Lower leg skin (tissue), 4 donors: ENCODE data around the gene RASSF3. TPM values are rescaled to one million over a fixed set of nuclear protein-coding genes. Genes with fewer than 3 reads are reported as not detected.
A peak's percentile ranks its signal among the peaks of the same experiment; 100 is the strongest.
"Not testable (repeated sequence)": the region's sequence is repeated elsewhere in the genome, so short reads cannot be mapped to it uniquely, and the experiment has no call there.

Experiments used
- DNase-seq, 2 donors: peaks; one replicate each; pipeline ENCODE4 v3.0.0-alpha.2; 2019; ENCODE audit warnings: low spot score in 2 of 2
- H3K4me3 ChIP-seq: fragments of 200-600 bp; sonication (generic); 2 replicates; pipeline ENCODE4 v1.5.1; 2017; ENCODE audit warnings: mild to moderate bottlenecking, low read depth; ENCODE audit not compliant: poor library complexity, severe bottlenecking
- CTCF ChIP-seq, 3 donors: fragments of 450-650 bp; IDR thresholded peaks; one replicate each; pipeline ENCODE4 v1.5.1; 2016; ENCODE audit warnings: antibody characterized with exemption in 3 of 3, mild to moderate bottlenecking in 3 of 3, moderate library complexity in 2 of 3
- POLR2A ChIP-seq, 2 donors: fragments of 450-650 bp; IDR thresholded peaks; one replicate each; pipeline ENCODE4 v1.6.1; 2016 to 2017; ENCODE audit warnings: antibody characterized with exemption in 2 of 2, mild to moderate bottlenecking in 1 of 2, moderate library complexity in 1 of 2
- WGBS, 2 donors: methylation state at CpG; one replicate each; pipeline ENCODE4 v1.1.5; 2018; 5-methylcytosine and 5-hydroxymethylcytosine counted together
- intact Hi-C: fragments of 100-400 bp; cut with DNase I; formaldehyde crosslinking; loops from one replicate; pipeline ENCODE4 v1.15.0; 2023; ENCODE audit warnings: low total_unique reads
- total RNA-seq, 4 donors: library from RNA; depleted of rRNA; stranded (reverse); fragments of >200 nt; gene quantifications; one replicate each; pipeline ENCODE4 v1.1.0, GENCODE V29; 2016

Gene RASSF3
- total RNA-seq, 4 donors from 2014 or later: 5.2 to 13.5 (median 7.8) TPM

- DNase-seq: no peak
- WGBS, 2 donors: 45 to 63% methylated on average over 4 of the region's 4 CpGs
- TF ChIP-seq POLR2A (IDR thresholded peaks at IDR 0.05): no peak
- TF ChIP-seq CTCF (IDR thresholded peaks at IDR 0.05): no peak
- no peak overlapping the region for H3K4me3 ChIP-seq
- intact Hi-C loops: loop anchor here (10.0 kb wide), 1 partner anchor 52 kb away; no protein-coding TSS in a partner anchor
Observed at GRCh38 chr12:64612843-64613242, 2.5 kb downstream of the RASSF3 start.

DNA sequence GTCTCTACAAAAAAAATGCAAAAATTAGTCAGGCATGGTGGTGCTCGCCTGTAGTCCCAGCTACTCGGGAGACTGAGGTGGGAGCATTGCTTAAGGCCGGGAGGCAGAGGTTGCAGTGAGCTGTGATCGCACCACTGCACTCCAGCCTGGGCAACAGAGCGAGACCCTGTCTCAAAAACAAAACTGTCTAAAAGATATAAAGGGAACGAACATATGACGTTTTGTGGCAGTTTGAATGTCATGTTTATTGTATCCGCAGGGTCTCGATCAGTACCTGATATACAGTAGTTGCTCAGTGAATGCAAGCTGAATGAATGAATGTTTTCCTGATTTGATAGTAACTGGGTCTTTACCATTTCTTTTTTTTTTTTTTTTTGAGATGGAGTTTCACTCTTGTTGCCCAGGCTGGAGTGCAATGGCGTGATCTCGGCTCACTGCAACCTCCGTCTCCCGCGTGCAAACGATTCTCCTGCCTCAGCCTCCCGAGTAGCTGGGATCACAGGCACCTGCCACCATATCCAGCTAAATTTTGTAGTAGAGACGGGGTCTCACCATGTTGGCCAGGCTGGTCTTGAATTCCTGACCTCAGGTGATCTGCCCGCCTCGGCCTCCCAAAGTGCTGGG is 3.6 kb downstream of the RASSF3 start:
- 94 to 97% methylated on average over 19 of the region's 19 CpGs for WGBS, 2 donors

DNA sequence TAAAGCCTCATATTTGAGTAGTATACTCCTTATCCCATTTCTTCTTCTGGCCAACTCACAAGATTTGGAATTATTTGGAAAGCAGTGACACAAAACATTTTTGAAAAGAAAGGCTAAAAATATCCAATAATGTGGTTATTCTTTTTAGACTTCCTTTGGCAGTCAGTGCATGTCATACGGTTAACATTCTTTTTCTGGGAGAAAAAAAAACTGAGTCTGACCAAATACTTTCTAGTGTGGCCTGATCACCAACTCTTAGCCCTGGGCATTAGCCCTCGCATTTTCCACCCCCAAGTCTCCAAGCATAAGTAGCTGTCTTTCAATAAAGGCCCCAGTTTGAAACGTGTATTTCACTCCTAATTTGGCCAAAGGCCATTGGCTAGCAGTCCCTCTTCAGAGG is 5.9 kb downstream of the RASSF3 start:
- no peak for DNase-seq
- WGBS, 2 donors: 34 to 35% methylated on average over 3 of the region's 3 CpGs
- H3K4me3 ChIP-seq: no peak overlapping the region
- intact Hi-C loops: loop anchor here (10.0 kb wide), 1 partner anchor 49 kb away; no protein-coding TSS in a partner anchor
- no peak for TF ChIP-seq CTCF (IDR thresholded peaks at IDR 0.05)
- no peak for TF ChIP-seq POLR2A (IDR thresholded peaks at IDR 0.05)

More for the DNA sequence above, 3.6 kb downstream of the RASSF3 start:
- intact Hi-C loops: loop anchor here (10.0 kb wide), 1 partner anchor 51 kb away; no protein-coding TSS in a partner anchor
- not testable (repeated sequence) for H3K4me3 ChIP-seq
- DNase-seq: peak in 1 of 2 donors; percentile 61

DNA sequence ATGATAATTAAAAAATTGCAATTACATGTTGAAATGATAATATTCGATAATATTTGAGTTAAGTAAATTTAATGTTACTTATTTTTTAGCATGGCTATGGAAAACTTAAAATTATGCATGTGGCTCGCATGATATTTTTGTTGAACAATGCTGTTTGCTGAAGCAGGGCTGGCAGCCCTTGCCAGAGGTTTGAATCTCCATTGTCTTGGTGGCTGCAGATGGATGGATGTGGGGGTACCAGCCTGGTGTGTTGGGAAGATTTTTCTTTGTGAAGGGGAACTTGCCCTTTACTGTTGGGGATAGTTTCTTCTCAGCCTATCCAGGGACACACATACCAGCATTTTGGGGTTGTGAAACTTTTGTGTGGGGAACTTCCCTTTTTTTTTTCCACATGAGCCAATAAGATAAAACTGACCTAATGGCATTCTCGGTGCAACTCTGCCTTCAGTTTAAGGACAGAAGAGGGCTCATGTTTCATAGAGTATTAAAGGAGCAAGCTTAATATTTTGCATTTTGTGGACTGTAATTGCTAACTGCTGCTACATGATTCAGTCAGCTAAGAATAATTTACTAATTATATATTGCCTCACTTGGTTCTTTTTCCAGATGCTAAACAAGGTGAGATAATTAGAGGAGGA is 8.8 kb downstream of the RASSF3 start:
- 64 to 69% methylated on average over 3 of the region's 3 CpGs for WGBS, 2 donors
- no peak for TF ChIP-seq CTCF (IDR thresholded peaks at IDR 0.05)
- TF ChIP-seq POLR2A (IDR thresholded peaks at IDR 0.05): no peak
- intact Hi-C loops: loop anchor here (10.0 kb wide), 1 partner anchor 46 kb away; no protein-coding TSS in a partner anchor
- no peak overlapping the region for H3K4me3 ChIP-seq
- peak in 1 of 2 donors; percentile 40 for DNase-seq

GRCh38 chr12:64621257-64621942 is 11.1 kb downstream of the RASSF3 start:
- no peak for TF ChIP-seq POLR2A (IDR thresholded peaks at IDR 0.05)
- DNase-seq: peak in 1 of 2 donors; percentile 45
- intact Hi-C loops: no loop called here
- no peak overlapping the region for H3K4me3 ChIP-seq
- WGBS, 2 donors: 93 to 94% methylated on average over 13 of the region's 13 CpGs

GRCh38 chr12:64624035-64624434 is 13.7 kb downstream of the RASSF3 start:
- H3K4me3 ChIP-seq: no peak overlapping the region
- intact Hi-C loops: no loop called here
- 94 to 97% methylated on average over 4 of the region's 4 CpGs for WGBS, 2 donors
- DNase-seq: no peak
- TF ChIP-seq CTCF (IDR thresholded peaks at IDR 0.05): no peak
- no peak for TF ChIP-seq POLR2A (IDR thresholded peaks at IDR 0.05)
